ENCODE data around the gene PTPRD.

PTPRD gene

GRCh38 chr9:10045598-10045997, 567.2 kb downstream of the PTPRD start:
- peak; percentile 41 for DNase-seq

GRCh38 chr9:10041726-10042229, 571.0 kb downstream of the PTPRD start:
- no peak for DNase-seq

- DNase-seq: no peak
These were observed 576.7 kb downstream of the PTPRD start for GRCh38 chr9:10036095-10036494.

GRCh38 chr9:10032166-10032565, 580.6 kb downstream of the PTPRD start:
- no peak for DNase-seq

GRCh38 chr9:10026443-10026984, 586.3 kb downstream of the PTPRD start:
- DNase-seq: peak; percentile 46

GRCh38 chr9:10015755-10016154, 597.0 kb downstream of the PTPRD start:
- DNase-seq: peak; percentile 60

GRCh38 chr9:10014889-10015288, 597.9 kb downstream of the PTPRD start:
- DNase-seq: peak; percentile 99

- no peak for DNase-seq
These were observed 603.4 kb downstream of the PTPRD start for GRCh38 chr9:10009401-10009800.

- no peak for DNase-seq
These were observed 604.6 kb downstream of the PTPRD start for GRCh38 chr9:10008101-10008799.

GRCh38 chr9:10007356-10007755, 605.4 kb downstream of the PTPRD start:
- DNase-seq: no peak

- DNase-seq: no peak
These were observed 607.6 kb downstream of the PTPRD start for GRCh38 chr9:10005206-10005605.

GRCh38 chr9:10003047-10003446, 609.8 kb downstream of the PTPRD start:
- no peak for DNase-seq

- DNase-seq: no peak
These were observed 612.1 kb downstream of the PTPRD start for GRCh38 chr9:10000669-10001068.

GRCh38 chr9:9998491-9999287, 614.1 kb downstream of the PTPRD start:
- DNase-seq: peak; percentile 24

- DNase-seq: no peak
These were observed 615.2 kb downstream of the PTPRD start for GRCh38 chr9:9997585-9997984.

GRCh38 chr9:9996259-9996658, 616.5 kb downstream of the PTPRD start:
- no peak for DNase-seq

- no peak for DNase-seq
These were observed 619.9 kb downstream of the PTPRD start for GRCh38 chr9:9992936-9993335.

- DNase-seq: no peak
These were observed 639.7 kb downstream of the PTPRD start for GRCh38 chr9:9973062-9973461.

GRCh38 chr9:9970514-9970913, 642.3 kb downstream of the PTPRD start:
- no peak for DNase-seq

- DNase-seq: no peak
These were observed 649.0 kb downstream of the PTPRD start for GRCh38 chr9:9963841-9964240.

- no peak for DNase-seq
These were observed 650.9 kb downstream of the PTPRD start for GRCh38 chr9:9961934-9962333.

GRCh38 chr9:9961487-9961886, 651.3 kb downstream of the PTPRD start:
- DNase-seq: no peak

GRCh38 chr9:9951556-9952160, 661.1 kb downstream of the PTPRD start:
- DNase-seq: no peak

GRCh38 chr9:9950813-9951212, 662.0 kb downstream of the PTPRD start:
- DNase-seq: no peak
